A673 (cell line): Measurements from ENCODE around the gene MAP3K21.

Source experiments
- CTCF ChIP-seq: fragments of 300-800, 200-600 bp; sonication (generic); conservative IDR thresholded peaks from 2 replicates; pipeline ENCODE4 v1.5.1; 2017; ENCODE audit warnings: low read depth, mild to moderate bottlenecking, antibody characterized with exemption, low read length, moderate library complexity, mixed read lengths
- EZH2 ChIP-seq: fragments of 200-600 bp; sonication (generic); IDR thresholded peaks from 2 replicates; pipeline ENCODE4 v1.6.1; 2017; ENCODE audit warnings: borderline replicate concordance, low read depth, mild to moderate bottlenecking, mixed read lengths, antibody characterized with exemption, low read length; ENCODE audit not compliant: poor library complexity, severe bottlenecking

GRCh38 chr1:233290396-233291034, 37.0 kb upstream of the MAP3K21 start:
- TF ChIP-seq CTCF (no peak), EZH2 (no peak)
